Measurements from ENCODE around the gene ZNF226.
A peak's percentile ranks its signal among the peaks of the same experiment; 100 is the strongest.

Gene ZNF226

GRCh38 chr19:44141191-44142058 is 23.5 kb upstream of the ZNF226 start, which contains the start of gene ZNF234:
Gene ZNF234 (plus strand): TSS chr19:44141554. CDS start chr19:44144633, 3,079 bp downstream.
- Histone ChIP-seq H4K20me1 (ENCODE audit: insufficient read depth, low read length) (no peaks in the 10 kb centered on the region), H3K9ac (ENCODE audit: low read length) (peak within 1 kb of the TSS; percentile 10; the same call in 1 of the 2 replicates), H3K9me2 (replicated peaks; ENCODE audit: insufficient read depth, low read length) (no peaks in the 10 kb centered on the region), H3F3A (ENCODE audit: insufficient read depth, low read length) (no peaks in the 10 kb centered on the region), H3K79me2 (ENCODE audit: low read length) (no peaks in the 10 kb centered on the region), H3K27ac (ENCODE audit: low read length) (no peak within 1 kb of the TSS), H3K4me1 (ENCODE audit: low read length) (no peaks in the 10 kb centered on the region), H2AFZ (ENCODE audit: low read length) (peak within 1 kb of the TSS; percentile 89), H3K36me3 (replicated peaks; ENCODE audit: insufficient read depth, low read length) (no peaks in the 10 kb centered on the region), H3K27me3 (replicated peaks; ENCODE audit: insufficient read depth, low read length) (no peaks in the 10 kb centered on the region), H3K4me3 (ENCODE audit: low read length) (peak within 1 kb of the TSS; percentile 66), H3K9me3 (replicated peaks; ENCODE audit: insufficient read depth, low read length) (no peaks in the 10 kb centered on the region), H3K4me2 (ENCODE audit: low read depth, low read length) (peak within 1 kb of the TSS; percentile 59)
- TF ChIP-seq CTCF (IDR thresholded peaks at IDR 0.05; ENCODE audit: low read length) (no peak), EZH2 (optimal IDR thresholded peaks at IDR 0.05; ENCODE audit: low read depth, low read length) (no peak), EZH2phosphoT487 (IDR thresholded peaks at IDR 0.05; ENCODE audit: low read length) (no peak)
- DNase-seq = no peak

- no peaks in the 10 kb centered on the region for H3K79me2 ChIP-seq (ENCODE audit: low read length)
- H3K9me3 ChIP-seq (replicated peaks; ENCODE audit: insufficient read depth, low read length) = no peaks in the 10 kb centered on the region
- H2AFZ ChIP-seq (ENCODE audit: low read length) = peak overlapping the region; percentile 89; the same call in 1 of the 2 replicates
- H3K9ac ChIP-seq (ENCODE audit: low read length) = no peak overlapping the region
- H3K4me2 ChIP-seq (ENCODE audit: low read depth, low read length) = peak overlapping the region; percentile 59; the same call in 1 of the 2 replicates
- no peaks in the 10 kb centered on the region for H4K20me1 ChIP-seq (ENCODE audit: insufficient read depth, low read length)
- H3K9me2 ChIP-seq (replicated peaks; ENCODE audit: insufficient read depth, low read length) = no peaks in the 10 kb centered on the region
- peak overlapping the region; percentile 66; the same call in 1 of the 2 replicates for H3K4me3 ChIP-seq (ENCODE audit: low read length)
- no peaks in the 10 kb centered on the region for H3K27me3 ChIP-seq (replicated peaks; ENCODE audit: insufficient read depth, low read length)
- TF ChIP-seq EZH2phosphoT487 (IDR thresholded peaks at IDR 0.05; ENCODE audit: low read length) = no peak
- no peak for TF ChIP-seq CTCF (IDR thresholded peaks at IDR 0.05; ENCODE audit: low read length)
- TF ChIP-seq EZH2 (optimal IDR thresholded peaks at IDR 0.05; ENCODE audit: low read depth, low read length) = no peak
- no peak overlapping the region for H3K27ac ChIP-seq (ENCODE audit: low read length)
- H3K36me3 ChIP-seq (replicated peaks; ENCODE audit: insufficient read depth, low read length) = no peaks in the 10 kb centered on the region
- no peaks in the 10 kb centered on the region for H3K4me1 ChIP-seq (ENCODE audit: low read length)
- no peak for DNase-seq
- H3F3A ChIP-seq (ENCODE audit: insufficient read depth, low read length) = no peaks in the 10 kb centered on the region
Observed at GRCh38 chr19:44142059-44142433, 22.9 kb upstream of the ZNF226 start.

GRCh38 chr19:44149776-44150175 is 15.1 kb upstream of the ZNF226 start:
- no peaks in the 10 kb centered on the region for H3K36me3 ChIP-seq (replicated peaks; ENCODE audit: insufficient read depth, low read length)
- H2AFZ ChIP-seq (ENCODE audit: low read length) = no peak overlapping the region
- no peaks in the 10 kb centered on the region for H3K79me2 ChIP-seq (ENCODE audit: low read length)
- H3K9me3 ChIP-seq (replicated peaks; ENCODE audit: insufficient read depth, low read length) = no peaks in the 10 kb centered on the region
- DNase-seq = no peak
- no peaks in the 10 kb centered on the region for H3K4me1 ChIP-seq (ENCODE audit: low read length)
- H3K27ac ChIP-seq (ENCODE audit: low read length) = no peak overlapping the region
- H3K9ac ChIP-seq (ENCODE audit: low read length) = no peak overlapping the region
- H4K20me1 ChIP-seq (ENCODE audit: insufficient read depth, low read length) = no peaks in the 10 kb centered on the region
- TF ChIP-seq EZH2phosphoT487 (IDR thresholded peaks at IDR 0.05; ENCODE audit: low read length) (no peak), CTCF (IDR thresholded peaks at IDR 0.05; ENCODE audit: low read length) (no peak), EZH2 (optimal IDR thresholded peaks at IDR 0.05; ENCODE audit: low read depth, low read length) (no peak)
- no peaks in the 10 kb centered on the region for H3K27me3 ChIP-seq (replicated peaks; ENCODE audit: insufficient read depth, low read length)
- H3F3A ChIP-seq (ENCODE audit: insufficient read depth, low read length) = no peaks in the 10 kb centered on the region
- H3K9me2 ChIP-seq (replicated peaks; ENCODE audit: insufficient read depth, low read length) = no peaks in the 10 kb centered on the region
- H3K4me2 ChIP-seq (ENCODE audit: low read depth, low read length) = no peak overlapping the region
- no peak overlapping the region for H3K4me3 ChIP-seq (ENCODE audit: low read length)
